HCEC 1CT (cell line): ENCODE measurements around the gene IL1RAPL2.
"Not testable (repeated sequence)": the region's sequence is repeated elsewhere in the genome, so short reads cannot be mapped to it uniquely, and the experiment has no call there.

Experiments used
- DNase-seq: peaks from one replicate; pipeline ENCODE4 v3.0.0-alpha.2; 2017

IL1RAPL2 gene

DNA sequence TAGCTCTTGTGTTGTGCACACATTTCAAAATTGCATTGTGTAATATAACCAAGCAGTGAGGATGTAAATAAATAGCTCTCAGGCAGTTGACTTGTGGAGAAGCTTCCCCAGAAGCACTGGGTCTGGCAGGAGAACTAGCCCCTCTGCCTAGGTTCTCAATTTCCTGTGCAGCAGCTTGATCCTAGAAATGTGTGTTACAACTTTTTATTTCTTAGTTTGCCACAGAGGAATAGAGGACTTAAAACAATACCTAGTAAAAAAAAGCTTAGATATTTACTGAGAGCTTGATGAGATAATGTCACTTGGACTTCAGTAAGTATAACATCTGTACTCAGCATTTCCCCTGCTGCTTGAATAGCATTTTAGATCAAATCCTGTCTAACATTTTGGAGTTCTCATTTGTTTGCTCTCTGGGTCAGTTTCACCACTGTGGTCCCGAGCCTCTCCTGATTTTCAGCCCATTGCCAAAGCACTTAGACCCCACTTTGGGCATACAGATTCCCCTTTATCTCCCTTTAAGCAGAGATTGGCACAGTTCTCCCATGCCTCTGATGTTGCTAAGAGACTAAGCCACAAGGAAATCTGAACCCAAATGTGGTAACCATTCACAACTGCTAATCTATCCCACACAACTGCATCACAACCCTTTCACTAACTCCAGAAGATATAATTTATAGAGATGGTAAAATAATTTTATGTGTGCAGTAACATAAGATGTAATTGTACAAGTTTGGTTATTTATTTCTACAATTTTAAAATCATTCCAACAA lies 1158.2 kb downstream of the IL1RAPL2 start:
- no peak for DNase-seq

DNA sequence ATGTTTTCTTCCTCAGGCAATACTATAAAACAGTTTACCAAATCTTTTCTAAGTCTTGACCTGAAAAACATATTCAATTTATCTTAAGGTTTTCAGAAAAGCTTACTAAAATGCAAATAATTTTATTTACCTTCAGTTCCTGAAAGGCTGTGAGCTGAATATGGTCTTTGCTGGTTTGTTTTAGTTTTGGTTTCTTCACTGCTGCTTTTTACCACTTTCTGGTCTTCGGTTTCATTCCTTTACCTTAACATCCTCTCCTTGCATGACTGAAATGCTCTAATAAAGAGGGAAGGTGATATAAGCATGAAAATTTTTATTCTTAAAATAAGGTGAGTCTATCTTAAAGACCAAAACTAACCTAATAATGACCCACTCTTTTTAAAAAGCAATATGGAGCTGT lies 1159.2 kb downstream of the IL1RAPL2 start:
- no peak for DNase-seq

DNA sequence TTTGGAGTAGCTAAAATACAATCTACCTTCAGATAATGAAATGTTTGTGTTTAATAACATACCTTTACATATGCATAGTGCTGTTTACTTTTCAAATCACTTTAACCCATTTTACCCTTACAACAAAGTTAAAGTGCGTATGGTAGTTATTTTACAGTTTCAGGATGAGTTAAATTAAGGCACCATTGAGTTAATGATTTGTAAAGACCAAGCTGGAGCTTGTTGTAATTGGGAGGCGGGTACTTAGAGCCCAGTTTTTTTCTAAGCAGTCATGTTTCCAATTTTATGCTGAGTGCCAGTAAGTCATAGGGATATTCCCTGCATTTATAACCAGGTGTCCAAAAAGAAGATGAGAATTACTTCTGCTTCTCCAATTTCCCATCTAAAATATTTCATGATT lies 1172.2 kb downstream of the IL1RAPL2 start:
- DNase-seq, result no peak

DNA sequence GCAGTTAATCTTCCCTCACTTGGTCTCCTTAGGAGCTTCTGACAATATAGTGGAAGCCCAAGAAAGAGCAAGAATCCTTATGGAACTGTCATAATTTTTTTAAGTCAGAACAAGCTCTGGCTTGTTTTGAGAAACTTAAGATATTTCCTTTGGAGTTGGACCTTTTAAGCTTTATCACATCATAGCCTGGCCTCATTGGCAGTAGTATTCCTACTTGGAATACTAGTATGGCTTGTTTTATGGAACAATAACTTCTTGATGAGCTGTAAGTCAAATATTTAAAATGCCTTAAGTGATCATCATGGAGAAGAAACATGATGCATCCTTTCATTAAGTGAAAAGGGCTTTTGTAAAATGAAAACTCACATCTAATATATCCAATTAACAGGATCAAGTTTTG lies 1178.3 kb downstream of the IL1RAPL2 start:
- DNase-seq, result no peak

DNA sequence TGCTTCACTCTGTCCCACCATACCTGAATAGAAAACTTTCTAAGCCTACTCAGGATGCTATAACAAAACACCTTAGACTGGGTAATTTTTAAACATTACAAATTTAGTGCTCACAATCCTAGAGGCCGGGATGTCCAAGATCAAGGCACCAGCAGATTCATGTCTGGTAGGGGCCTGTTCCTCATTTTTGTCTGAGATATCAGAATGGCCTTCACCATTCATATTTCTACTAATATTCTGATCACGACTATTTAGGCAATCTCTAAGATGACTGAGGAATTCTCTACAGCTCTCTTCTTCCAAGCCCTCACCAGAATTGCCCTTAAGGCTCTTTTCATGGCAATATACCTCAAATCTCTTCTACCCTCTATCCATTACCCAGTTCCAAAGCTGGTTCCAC lies 1178.9 kb downstream of the IL1RAPL2 start:
- no peak for DNase-seq

DNA sequence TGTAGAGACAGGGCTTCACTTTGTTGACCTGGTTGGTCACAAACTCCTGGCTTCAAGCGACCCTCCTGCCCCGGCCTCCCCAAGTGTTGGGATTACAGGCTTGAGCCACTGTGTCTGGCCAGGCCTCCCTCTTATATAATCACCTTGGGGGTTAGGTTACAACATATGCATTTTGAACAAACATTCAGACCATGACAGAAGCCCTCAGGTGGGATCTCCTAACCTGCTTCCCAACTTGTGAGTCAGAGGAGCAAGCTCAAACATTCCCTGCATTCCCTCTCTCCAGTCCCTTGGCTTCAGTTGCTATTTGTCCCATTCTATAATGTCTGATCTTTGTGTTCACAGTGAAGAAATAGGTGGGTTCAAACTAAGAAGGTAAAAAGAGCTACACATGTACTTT lies 1179.9 kb downstream of the IL1RAPL2 start:
- DNase-seq, result no peak

DNA sequence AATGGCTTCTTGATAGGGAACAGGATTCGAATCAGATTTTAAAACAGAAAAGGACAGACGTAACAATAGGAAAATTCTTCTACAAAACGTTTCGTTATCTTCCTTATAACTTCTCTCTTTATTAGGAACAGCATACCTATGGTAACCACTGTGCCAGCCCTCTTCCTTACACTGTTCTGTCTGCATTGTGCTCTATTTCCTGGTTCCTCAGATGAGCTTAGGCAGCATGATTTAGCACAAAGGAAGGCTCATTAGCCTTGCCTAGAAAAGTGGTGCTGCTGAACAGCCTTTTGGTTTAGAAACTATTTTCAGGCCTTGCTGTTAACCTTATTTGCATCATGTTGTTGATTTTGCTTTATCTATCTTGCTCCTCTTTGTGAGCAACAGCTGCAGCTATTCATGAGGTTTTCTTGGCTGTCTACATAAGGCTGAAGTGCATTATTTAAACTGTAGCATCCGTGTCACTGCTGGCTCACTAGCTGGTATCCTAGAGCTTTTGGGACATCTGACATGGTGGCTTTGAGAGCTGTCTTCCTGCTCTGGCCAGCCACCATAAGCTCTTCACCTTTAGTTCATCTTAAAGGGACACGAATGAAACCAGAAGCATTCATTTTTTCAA lies 1186.4 kb downstream of the IL1RAPL2 start:
- DNase-seq, result no peak

DNA sequence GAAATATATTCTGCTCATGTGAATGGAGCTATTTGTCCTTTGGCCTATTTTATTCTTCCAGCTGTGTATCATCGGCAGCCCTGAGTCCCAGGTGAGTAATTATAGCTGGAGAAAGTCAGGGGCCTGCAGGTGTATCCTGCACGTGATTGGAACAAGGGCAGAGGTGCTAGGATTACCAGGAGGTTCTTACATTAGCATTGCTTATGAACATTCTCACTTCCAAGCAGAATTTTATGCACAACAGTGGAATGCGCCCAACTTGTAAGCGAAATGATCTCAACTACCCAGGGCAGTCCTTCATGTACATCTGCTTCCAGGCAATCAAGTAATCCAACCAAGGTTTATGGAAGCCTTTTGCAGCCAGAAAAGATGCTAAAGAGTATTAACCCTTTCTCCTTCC lies 1187.4 kb downstream of the IL1RAPL2 start:
- no peak for DNase-seq

DNA sequence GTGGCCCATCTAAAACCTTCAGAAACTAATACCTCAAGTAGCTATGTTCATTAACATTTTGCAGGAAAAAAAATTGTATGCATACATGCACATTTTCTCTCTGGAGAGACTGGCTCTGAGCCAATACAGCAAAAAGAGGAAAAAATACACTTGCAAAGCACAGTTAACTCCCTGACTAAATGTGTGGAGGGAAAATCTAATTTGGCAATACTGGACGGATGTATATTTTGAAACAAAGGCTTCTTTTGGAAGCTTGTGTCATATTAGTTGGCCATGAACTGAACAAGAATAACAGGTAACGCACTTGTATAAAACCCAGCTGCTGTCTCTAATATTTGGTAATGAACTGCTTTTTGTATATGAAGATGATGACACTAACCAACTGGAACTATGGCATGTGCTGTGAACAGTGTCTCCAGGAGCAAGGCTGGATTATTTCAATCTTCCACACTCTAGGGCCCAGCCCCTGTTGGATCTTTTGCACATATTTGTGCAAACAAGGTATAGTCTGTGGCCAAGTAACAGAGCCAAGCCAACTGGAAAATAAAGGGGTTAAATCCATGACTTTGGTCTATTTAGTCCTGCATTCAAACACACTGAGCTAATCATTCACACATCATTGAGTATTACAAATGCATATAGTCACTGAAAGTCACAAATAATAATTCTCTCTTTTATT lies 1188.4 kb downstream of the IL1RAPL2 start:
- no peak for DNase-seq

DNA sequence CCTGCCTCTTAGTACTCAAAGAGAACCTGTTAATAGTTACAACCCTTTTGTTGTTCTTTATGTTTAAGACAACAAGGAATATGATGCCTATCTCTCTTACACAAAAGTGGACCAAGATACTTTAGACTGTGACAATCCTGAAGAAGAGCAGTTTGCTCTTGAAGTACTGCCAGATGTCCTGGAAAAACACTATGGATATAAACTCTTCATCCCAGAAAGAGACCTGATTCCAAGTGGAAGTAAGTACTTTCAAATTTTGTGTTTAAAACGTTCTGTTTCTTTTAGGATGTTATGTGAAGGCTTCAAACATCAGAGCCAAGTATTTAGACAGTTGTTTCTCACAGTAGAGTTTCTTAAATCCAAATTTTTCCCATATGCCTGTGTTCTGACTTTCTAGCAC lies 1189.1 kb downstream of the IL1RAPL2 start:
- DNase-seq, result no peak

DNA sequence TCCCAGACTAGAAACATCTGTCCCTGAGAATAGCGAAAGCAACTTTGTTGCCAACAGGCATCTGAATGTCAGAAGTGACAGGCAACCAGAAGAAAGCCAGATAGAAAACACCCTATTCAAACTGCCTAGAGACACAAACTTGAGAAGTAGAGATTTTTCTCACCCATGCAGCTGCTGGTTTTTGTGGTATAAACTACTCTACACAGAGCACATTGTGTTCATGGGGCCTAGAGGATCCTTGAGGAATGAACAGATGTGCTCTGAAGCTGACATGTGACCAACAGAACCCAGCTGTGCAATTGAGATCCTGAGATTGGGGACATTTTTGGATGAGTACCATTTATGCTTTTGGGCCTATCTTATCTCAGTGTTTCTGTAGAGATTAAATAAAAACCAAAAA lies 1192.8 kb downstream of the IL1RAPL2 start:
- no peak for DNase-seq

DNA sequence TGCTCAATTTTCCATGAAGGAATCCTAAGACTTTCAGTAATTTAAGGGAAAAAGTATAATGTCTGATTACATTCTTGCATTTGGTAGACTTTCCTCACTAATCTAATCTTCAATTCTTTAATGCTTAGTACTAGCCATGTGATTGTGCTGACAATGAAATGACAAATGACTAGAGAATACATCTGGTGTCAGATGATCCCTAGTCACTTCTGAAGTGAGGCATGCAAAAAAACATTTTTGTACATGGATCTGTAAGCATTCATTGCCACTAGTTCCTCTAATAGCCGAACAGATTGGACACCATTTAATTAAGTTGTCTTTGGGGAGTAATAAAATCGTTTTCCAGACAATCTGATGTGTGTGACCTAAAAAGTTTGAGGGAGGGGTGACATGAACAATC lies 1193.6 kb downstream of the IL1RAPL2 start:
- DNase-seq, result no peak

DNA sequence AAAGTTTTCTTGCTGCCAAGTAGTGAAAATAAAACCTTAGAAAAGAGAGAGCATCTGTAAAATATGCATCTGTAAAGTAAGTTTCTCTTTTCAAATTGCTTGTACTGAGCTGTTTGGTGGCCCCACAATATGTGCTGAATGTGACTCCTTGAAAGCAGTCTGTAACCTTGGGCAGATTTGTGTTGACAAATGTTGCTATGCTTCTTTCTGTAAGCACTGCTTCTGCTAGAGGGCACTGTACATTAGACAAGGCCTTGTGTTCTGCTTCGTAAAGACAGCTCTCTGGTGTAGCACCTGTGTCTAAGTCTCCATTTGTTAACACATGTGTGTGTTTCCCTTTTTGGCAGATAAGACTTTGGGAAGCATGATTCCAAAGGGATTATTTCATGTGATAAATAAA lies 1199.7 kb downstream of the IL1RAPL2 start:
- no peak for DNase-seq

DNA sequence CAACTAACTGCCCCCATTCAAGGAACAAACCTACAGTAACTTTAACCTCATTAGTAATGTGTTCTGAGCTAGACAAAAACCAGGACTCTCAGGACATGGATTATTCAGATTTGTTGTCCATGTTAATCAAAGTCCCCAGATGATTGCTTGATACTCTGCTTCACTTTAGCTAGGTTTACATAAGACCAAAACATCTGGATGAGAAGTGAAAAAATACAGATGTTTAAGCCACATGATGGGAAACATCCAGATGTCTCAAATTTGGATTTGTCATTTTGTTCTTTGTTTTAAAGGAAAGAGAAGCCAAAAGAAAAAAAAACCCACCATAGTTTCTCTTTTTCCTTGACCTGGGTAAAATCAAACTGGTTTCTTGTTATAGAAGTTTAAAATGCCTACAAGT lies 1207.8 kb downstream of the IL1RAPL2 start:
- no peak for DNase-seq

DNA sequence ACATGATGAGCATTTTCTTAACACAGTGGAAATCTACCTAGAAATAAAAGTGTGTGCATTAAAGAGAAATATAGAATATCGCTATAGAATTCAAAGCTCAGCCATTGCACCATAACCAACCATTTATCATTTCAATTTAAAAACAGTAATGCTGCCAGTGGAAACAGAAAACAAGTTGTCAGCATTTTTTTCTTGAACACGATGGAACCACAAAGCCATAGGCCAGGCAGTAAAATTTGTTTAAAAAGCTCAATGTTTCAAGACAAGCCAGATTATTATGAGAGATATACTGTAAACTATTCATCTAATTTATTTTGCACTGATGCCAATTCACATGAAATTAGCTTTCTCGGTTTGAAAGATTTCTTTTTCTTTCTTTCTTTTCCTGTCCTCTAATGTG lies 1209.7 kb downstream of the IL1RAPL2 start:
- DNase-seq, result no peak

DNA sequence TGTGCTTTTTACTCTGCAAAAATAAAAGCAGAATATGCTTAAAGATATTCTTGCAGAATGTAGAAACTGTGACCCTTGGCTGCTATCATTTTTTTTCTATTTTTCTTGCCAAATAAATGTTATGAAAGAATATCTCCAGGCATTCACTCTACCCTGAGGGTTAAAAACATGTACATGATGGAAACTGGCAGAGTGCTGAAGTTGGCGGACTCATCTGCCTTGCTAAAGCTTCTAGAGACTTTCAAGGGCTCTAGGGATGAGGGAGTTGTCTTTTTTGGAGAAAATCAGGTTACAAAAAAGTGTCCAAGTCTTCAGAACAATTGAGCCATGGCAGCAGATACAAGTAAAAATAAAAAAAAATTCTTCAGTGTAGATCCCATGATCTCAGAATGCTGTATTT lies 1215.8 kb downstream of the IL1RAPL2 start:
- DNase-seq, result no peak

DNA sequence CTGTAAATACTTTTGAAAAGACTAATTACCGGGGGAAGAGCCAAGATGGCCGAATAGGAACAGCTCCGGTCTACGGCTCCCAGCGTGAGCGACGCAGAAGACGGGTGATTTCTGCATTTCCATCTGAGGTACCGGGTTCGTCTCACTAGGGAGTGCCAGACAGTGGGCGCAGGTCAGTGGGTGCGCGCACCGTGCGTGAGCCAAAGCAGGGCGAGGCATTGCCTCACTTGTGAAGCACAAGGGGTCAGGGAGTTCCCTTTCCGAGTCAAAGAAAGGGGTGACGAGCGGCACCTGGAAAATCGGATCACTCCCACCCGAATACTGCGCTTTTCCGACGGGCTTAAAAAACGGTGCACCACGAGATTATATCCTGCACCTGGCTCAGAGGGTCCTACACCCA lies 1230.9 kb downstream of the IL1RAPL2 start:
- DNase-seq, result not testable (repeated sequence)

DNA sequence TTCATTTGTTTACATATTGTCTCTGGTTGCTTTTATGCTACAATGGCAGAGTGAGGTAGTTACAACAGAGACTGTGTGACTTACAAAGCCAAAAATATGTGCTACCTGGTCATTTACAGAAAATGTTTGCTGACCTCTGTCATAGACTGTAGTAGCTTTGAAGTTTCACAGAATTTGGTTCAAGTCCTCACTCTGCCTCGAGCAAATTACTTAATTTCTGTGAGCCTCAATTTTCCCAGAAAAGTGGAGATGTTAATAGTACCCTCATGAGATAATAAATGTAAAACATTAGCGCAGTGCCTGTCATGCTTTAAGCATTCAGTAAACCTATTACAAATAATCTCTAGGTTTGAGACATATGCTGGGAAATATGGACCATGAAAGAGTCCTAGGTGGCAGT lies 1237.9 kb downstream of the IL1RAPL2 start:
- no peak for DNase-seq

DNA sequence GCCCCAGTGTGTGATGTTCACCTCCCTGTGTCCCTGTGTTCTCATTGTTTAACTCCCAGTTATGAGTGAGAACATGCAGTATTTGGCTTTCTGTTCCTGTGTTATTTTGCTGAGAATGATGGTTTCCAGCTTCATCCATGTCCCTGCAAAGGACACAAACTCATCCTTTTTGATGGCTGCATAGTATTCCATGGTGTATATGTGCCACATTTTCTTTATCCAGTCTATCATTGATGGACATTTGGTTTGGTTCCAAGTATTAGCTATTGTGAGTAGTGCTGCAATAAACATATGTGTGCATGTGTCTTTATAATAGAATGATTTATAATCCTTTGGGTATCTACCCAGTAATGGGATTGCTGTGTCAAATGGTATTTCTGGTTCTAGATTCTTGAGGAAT lies 1239.7 kb downstream of the IL1RAPL2 start:
- DNase-seq, result not testable (repeated sequence)

DNA sequence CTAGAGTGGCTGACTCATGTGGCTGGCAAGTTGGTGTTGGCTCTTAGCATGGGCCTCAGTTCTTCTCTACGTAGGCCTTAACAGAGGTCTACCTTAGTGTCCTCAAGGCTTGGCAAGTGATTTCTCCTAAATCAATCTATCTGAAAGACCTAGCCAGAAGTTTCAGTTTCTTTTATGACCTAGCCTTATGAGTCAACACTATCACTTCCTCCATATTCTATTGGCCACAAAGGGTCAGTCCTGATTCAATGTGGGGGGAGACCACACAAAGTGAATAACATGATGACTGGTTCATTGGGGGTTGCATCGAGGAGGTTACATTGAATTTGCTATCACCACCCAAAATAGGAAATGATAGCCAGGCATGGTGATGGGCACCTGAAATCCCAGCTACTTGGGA lies 1250.5 kb downstream of the IL1RAPL2 start:
- DNase-seq, result no peak
